Amygdala (tissue), 56 donors: Measurements from ENCODE around the gene GDF15.

ENCODE experiments used
- DNase-seq, 56 donors: peaks; one replicate each; lab custom pipeline; 2025; lab: John Stamatoyannopoulos, UW

Gene GDF15

GRCh38 chr19:18438331-18439024, 52.5 kb downstream of the GDF15 start:
- no peak for DNase-seq
